Pericardium fibroblast (primary cell): ENCODE data around the gene VTCN1. TPM values are rescaled to one million over a fixed set of nuclear protein-coding genes. Genes with fewer than 3 reads are reported as not detected.

Experiments
- total RNA-seq: library from RNA; depleted of rRNA; stranded (reverse); fragments of >200 nt; gene quantifications from 2 replicates; pipeline ENCODE4 v1.2.3, GENCODE V29; 2015

Gene VTCN1, protein sequence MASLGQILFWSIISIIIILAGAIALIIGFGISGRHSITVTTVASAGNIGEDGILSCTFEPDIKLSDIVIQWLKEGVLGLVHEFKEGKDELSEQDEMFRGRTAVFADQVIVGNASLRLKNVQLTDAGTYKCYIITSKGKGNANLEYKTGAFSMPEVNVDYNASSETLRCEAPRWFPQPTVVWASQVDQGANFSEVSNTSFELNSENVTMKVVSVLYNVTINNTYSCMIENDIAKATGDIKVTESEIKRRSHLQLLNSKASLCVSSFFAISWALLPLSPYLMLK
- not detected in 2 replicates for total RNA-seq

DNA sequence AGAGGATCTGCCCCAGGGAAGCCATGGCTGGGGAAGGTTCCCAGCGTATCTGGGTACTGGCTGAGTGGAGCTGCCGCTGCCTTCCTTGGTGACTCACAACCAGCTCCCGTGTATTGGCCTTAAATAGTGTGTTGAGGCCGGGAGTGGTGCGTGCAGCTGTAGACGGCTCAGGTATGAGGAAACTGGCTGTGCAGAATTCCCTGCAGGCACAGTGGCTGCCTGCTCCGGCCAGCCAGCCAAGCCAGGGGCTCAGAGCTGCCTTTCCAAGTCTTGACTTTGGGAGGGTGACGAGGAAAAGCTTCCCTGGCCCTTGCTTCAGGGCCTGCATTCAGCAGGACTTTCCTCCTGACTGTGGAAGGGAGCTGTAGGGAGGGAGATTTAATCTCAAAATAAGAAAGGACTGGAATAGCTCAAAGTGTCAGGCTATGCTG, at the start of gene VTCN1:
Gene VTCN1, minus strand, starts transcription at position 97 of the 431 bp plus-strand sequence. Its CDS starts 72 bp downstream, at position 25.

GRCh38 chr1:117121589-117122329, 89.0 kb downstream of the VTCN1 start, which contains the start of gene TRIM45:
Gene TRIM45, minus strand, starts transcription at chr1:117121749. Its CDS starts 548 bp downstream, at chr1:117121201.

Other genes starting within 250 kb of the VTCN1 start
- 0.09 and 0.12 TPM in 2 replicates for gene CD101, start 209.2 kb downstream of the VTCN1 start, total RNA-seq
- 5.4 and 7.1 TPM in 2 replicates for gene TTF2, start 150.6 kb downstream of the VTCN1 start, total RNA-seq
- 2.1 and 3.0 TPM in 2 replicates for gene TRIM45, start 89.2 kb downstream of the VTCN1 start, total RNA-seq
- 16.8 and 27.4 TPM in 2 replicates for gene MAN1A2, start 156.5 kb upstream of the VTCN1 start, total RNA-seq